Mesothelial cell of epicardium (in vitro differentiated cells): ENCODE data around the gene FCER1A. TPM values are rescaled to one million over a fixed set of nuclear protein-coding genes. Genes with fewer than 3 reads are reported as not detected.

Source experiments
- DNase-seq, 2 experiments: peaks; one replicate each; pipeline ENCODE4 v3.0.0; 2021; ENCODE audit warnings: low spot score in 2 of 2; ENCODE audit not compliant: unreplicated experiment in 2 of 2
- H3K27ac Mint-ChIP-seq: 2 replicates; pipeline ENCODE4 v1.8.0; 2021; ENCODE audit warnings: mixed read lengths
- H3K27me3 Mint-ChIP-seq: 2 replicates; pipeline ENCODE4 v1.8.0; 2021; ENCODE audit warnings: low read depth, mixed read lengths
- H3K36me3 Mint-ChIP-seq: 2 replicates; pipeline ENCODE4 v1.8.0; 2021; ENCODE audit warnings: mixed read lengths
- H3K4me1 Mint-ChIP-seq: 2 replicates; pipeline ENCODE4 v1.8.0; 2021; ENCODE audit warnings: mixed read lengths
- H3K4me3 Mint-ChIP-seq: 2 replicates; pipeline ENCODE4 v1.8.0; 2021; ENCODE audit warnings: mild to moderate bottlenecking, moderate library complexity, mixed read lengths
- H3K9me3 Mint-ChIP-seq: 2 replicates; pipeline ENCODE4 v1.8.0; 2021; ENCODE audit warnings: mixed read lengths
- CTCF ChIP-seq: fragments of 200-600 bp; sonication (generic); IDR thresholded peaks from one replicate; pipeline ENCODE4 v1.5.0; 2021; ENCODE audit warnings: antibody characterized with exemption; ENCODE audit not compliant: unreplicated experiment
- total RNA-seq: library from RNA; stranded (reverse); gene quantifications from 3 replicates; pipeline ENCODE4 v1.2.1, GENCODE V29; 2021

Gene FCER1A
- not detected in 3 replicates for total RNA-seq

GRCh38 chr1:159302095-159302494, at the start of gene FCER1A:
FCER1A (plus strand) TSS chr1:159302336; CDS start chr1:159302365, 29 bp downstream.
- peaks cover 23% of the 10 kb centered on the region for H3K9me3 Mint-ChIP-seq
- no peak for TF ChIP-seq CTCF
- H3K27ac Mint-ChIP-seq = no peak within 1 kb of the TSS
- no peaks in the 10 kb centered on the region for H3K27me3 Mint-ChIP-seq
- no peaks in the 10 kb centered on the region for H3K4me1 Mint-ChIP-seq
- H3K4me3 Mint-ChIP-seq = no peak within 1 kb of the TSS
- DNase-seq = no peak
- no peaks in the 10 kb centered on the region for H3K36me3 Mint-ChIP-seq

- TF ChIP-seq CTCF = no peak
- Mint-ChIP-seq H3K27ac (no peak overlapping the region), H3K4me3 (no peak overlapping the region), H3K9me3 (peaks cover 39% of the 10 kb centered on the region), H3K27me3 (peaks cover 2% of the 10 kb centered on the region), H3K4me1 (no peaks in the 10 kb centered on the region), H3K36me3 (no peaks in the 10 kb centered on the region)
- DNase-seq = no peak
These were observed 40.8 kb upstream of the FCER1A start for GRCh38 chr1:159261311-159261710.

GRCh38 chr1:159261721-159262494, 40.2 kb upstream of the FCER1A start:
- Mint-ChIP-seq H3K27me3 (peaks cover 2% of the 10 kb centered on the region), H3K36me3 (no peaks in the 10 kb centered on the region), H3K4me1 (no peaks in the 10 kb centered on the region), H3K9me3 (peaks cover 39% of the 10 kb centered on the region), H3K27ac (no peak overlapping the region), H3K4me3 (no peak overlapping the region)
- TF ChIP-seq CTCF = no peak
- no peak for DNase-seq

- Mint-ChIP-seq H3K27me3 (peaks cover 2% of the 10 kb centered on the region), H3K36me3 (no peaks in the 10 kb centered on the region), H3K4me1 (no peaks in the 10 kb centered on the region), H3K27ac (no peak overlapping the region), H3K9me3 (peaks cover 52% of the 10 kb centered on the region), H3K4me3 (no peak overlapping the region)
- no peak for TF ChIP-seq CTCF
- no peak for DNase-seq
These were observed 35.3 kb upstream of the FCER1A start for GRCh38 chr1:159266832-159267231.

GRCh38 chr1:159274631-159275030, 27.5 kb upstream of the FCER1A start:
- no peak overlapping the region for H3K4me3 Mint-ChIP-seq
- no peaks in the 10 kb centered on the region for H3K4me1 Mint-ChIP-seq
- DNase-seq = no peak
- no peak overlapping the region for H3K27ac Mint-ChIP-seq
- H3K36me3 Mint-ChIP-seq = no peaks in the 10 kb centered on the region
- TF ChIP-seq CTCF = no peak
- no peaks in the 10 kb centered on the region for H3K27me3 Mint-ChIP-seq
- peaks cover 22% of the 10 kb centered on the region for H3K9me3 Mint-ChIP-seq
